ENCODE data around the gene SSR3. TPM values are rescaled to one million over a fixed set of nuclear protein-coding genes. Genes with fewer than 3 reads are reported as not detected.

Gene SSR3
- total RNA-seq (2021; fragmentation: NEBNext Ultra II Directional; extraction: Animal tissue kit (Norgen Biotek cat#: 25700)), result 100 to 1,000 TPM; 622 to 815 (median 721) TPM
- long read RNA-seq, transcript SSR3-206 (5 exons, 807 nt), result minor isoform, 15 of 1,104 reads
- long read RNA-seq, transcript SSR3-205 (5 exons, 1,039 nt), result minor isoform, 11 of 1,104 reads
- long read RNA-seq, transcript SSR3-201 (5 exons, 3,716 nt), result major isoform, 793 of 1,104 reads
- long read RNA-seq, transcript SSR3-204 (4 exons, 873 nt), result minor isoform, 24 of 1,104 reads
- long read RNA-seq, partial matches to known transcripts, result 11 of 1,104 reads
- long read RNA-seq, other reads (novel, unspliced or antisense), result 249 of 1,104 reads

- Mint-ChIP-seq H3K4me1 (ENCODE audit: low read depth) (peaks cover 52% of the 10 kb centered on the region), H3K27ac (peak within 1 kb of the TSS; percentile 97), H3K27me3 (ENCODE audit: insufficient read depth) (no peaks in the 10 kb centered on the region; the same call in 1 of the 2 replicates), H3K9me3 (no peaks in the 10 kb centered on the region), H3K4me3 (peak within 1 kb of the TSS; percentile 95), H3K36me3 (ENCODE audit: low read depth) (peaks cover 44% of the 10 kb centered on the region)
- DNase-seq, result peak; percentile 99
- peak; percentile 52 for TF ChIP-seq CTCF (IDR thresholded peaks at IDR 0.05)
Measured at GRCh38 chr3:156554842-156555687, at the start of gene SSR3. TSS of gene SSR3 (minus strand) at chr3:156555117. CDS start at chr3:156555089, 28 bp downstream.

GRCh38 chr3:156604064-156604641 is 49.2 kb upstream of the SSR3 start:
- H3K27ac Mint-ChIP-seq, result no peak overlapping the region
- no peak overlapping the region for H3K4me3 Mint-ChIP-seq
- H3K4me1 Mint-ChIP-seq (ENCODE audit: low read depth), result peaks cover 50% of the 10 kb centered on the region
- H3K9me3 Mint-ChIP-seq, result no peaks in the 10 kb centered on the region
- no peak for DNase-seq
- no peak for TF ChIP-seq CTCF (IDR thresholded peaks at IDR 0.05)
- H3K36me3 Mint-ChIP-seq (ENCODE audit: low read depth), result no peaks in the 10 kb centered on the region
- no peaks in the 10 kb centered on the region; the same call in 1 of the 2 replicates for H3K27me3 Mint-ChIP-seq (ENCODE audit: insufficient read depth)

- no peaks in the 10 kb centered on the region for H3K36me3 Mint-ChIP-seq (ENCODE audit: low read depth)
- DNase-seq, result no peak
- no peaks in the 10 kb centered on the region for H3K9me3 Mint-ChIP-seq
- H3K27ac Mint-ChIP-seq, result no peak overlapping the region
- no peak for TF ChIP-seq CTCF (IDR thresholded peaks at IDR 0.05)
- no peaks in the 10 kb centered on the region; the same call in 1 of the 2 replicates for H3K27me3 Mint-ChIP-seq (ENCODE audit: insufficient read depth)
- peaks cover 43% of the 10 kb centered on the region for H3K4me1 Mint-ChIP-seq (ENCODE audit: low read depth)
- H3K4me3 Mint-ChIP-seq, result no peak overlapping the region
Measured at GRCh38 chr3:156603379-156604017, 48.6 kb upstream of the SSR3 start.

- DNase-seq, result no peak
- peaks cover 39% of the 10 kb centered on the region for H3K4me1 Mint-ChIP-seq (ENCODE audit: low read depth)
- TF ChIP-seq CTCF (IDR thresholded peaks at IDR 0.05), result no peak
- H3K36me3 Mint-ChIP-seq (ENCODE audit: low read depth), result no peaks in the 10 kb centered on the region
- H3K27me3 Mint-ChIP-seq (ENCODE audit: insufficient read depth), result no peaks in the 10 kb centered on the region; the same call in 1 of the 2 replicates
- no peak overlapping the region for H3K4me3 Mint-ChIP-seq
- no peak overlapping the region for H3K27ac Mint-ChIP-seq
- no peaks in the 10 kb centered on the region for H3K9me3 Mint-ChIP-seq
Measured at GRCh38 chr3:156602424-156602823, 47.5 kb upstream of the SSR3 start.

- Mint-ChIP-seq H3K36me3 (ENCODE audit: low read depth) (no peaks in the 10 kb centered on the region), H3K27me3 (ENCODE audit: insufficient read depth) (no peaks in the 10 kb centered on the region; the same call in 1 of the 2 replicates), H3K4me1 (ENCODE audit: low read depth) (peaks cover 33% of the 10 kb centered on the region), H3K9me3 (no peaks in the 10 kb centered on the region), H3K4me3 (no peak overlapping the region), H3K27ac (no peak overlapping the region)
- DNase-seq, result no peak
- no peak for TF ChIP-seq CTCF (IDR thresholded peaks at IDR 0.05)
Measured at GRCh38 chr3:156601497-156601896, 46.6 kb upstream of the SSR3 start.
